Suppressor macrophage treated with lipopolysaccharide for 4 hours (primary cell): ENCODE data around the gene MEGF8.

Source experiments
- DNase-seq: peaks from one replicate; pipeline ENCODE4 v3.0.0-alpha.2; 2020

Gene MEGF8

GRCh38 chr19:42357290-42357689, 31.9 kb downstream of the MEGF8 start:
- DNase-seq, result no peak

GRCh38 chr19:42360787-42361544, 35.5 kb downstream of the MEGF8 start:
- no peak for DNase-seq

- no peak for DNase-seq
These were observed 36.1 kb downstream of the MEGF8 start for GRCh38 chr19:42361545-42361910.

GRCh38 chr19:42362342-42362741, 36.9 kb downstream of the MEGF8 start:
- DNase-seq, result no peak

DNA sequence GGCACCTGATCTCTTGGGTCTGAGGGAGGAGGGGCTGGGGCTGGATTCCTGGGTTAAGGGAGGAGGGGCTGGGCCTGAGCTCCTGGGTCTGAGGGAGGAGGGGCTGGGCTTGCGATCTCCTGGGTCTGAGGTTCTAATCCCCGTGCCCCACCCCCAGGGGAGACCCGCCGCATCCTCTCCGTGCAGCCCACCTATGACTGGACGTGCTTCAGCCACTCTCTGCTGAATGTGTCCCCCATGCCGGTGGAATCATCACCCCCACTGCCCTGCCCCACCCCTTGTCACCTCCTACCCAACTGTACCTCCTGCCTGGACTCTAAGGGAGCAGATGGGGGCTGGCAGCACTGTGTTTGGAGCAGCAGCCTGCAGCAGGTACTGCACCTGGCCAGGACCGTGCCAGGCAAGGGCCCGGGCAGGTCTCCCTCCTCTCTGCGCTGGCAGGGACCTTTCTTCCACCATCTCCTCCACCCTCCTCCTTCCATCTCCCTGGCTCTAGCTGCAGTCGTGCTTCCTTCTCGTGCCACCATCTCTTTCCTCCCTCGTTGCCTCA, 37.5 kb downstream of the MEGF8 start:
- no peak for DNase-seq

- peak; percentile 48 for DNase-seq
These were observed 38.3 kb downstream of the MEGF8 start for GRCh38 chr19:42363614-42364346.

DNA sequence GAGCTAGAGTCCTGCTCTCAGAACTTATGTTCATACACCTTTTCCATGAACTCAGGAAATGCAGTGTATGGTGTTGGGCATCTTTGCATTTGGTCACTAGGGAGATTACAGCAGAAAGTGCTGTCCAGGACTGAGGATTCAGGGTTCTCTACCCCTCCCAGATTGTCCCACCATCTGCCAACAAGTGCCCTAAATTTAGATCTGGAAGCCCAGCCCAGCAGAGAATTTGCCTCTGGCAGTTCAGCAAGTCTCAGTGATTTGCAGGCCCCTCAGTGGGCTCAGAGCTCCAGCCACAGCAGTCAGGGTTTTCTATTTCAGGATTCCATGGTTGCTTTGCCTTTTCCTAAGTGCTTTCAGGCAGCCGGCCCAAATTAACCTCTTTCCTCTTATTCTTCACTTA, 41.2 kb downstream of the MEGF8 start:
- no peak for DNase-seq

- no peak for DNase-seq
These were observed 42.5 kb downstream of the MEGF8 start for GRCh38 chr19:42367929-42368328.

- no peak for DNase-seq
These were observed 42.9 kb downstream of the MEGF8 start for GRCh38 chr19:42368360-42368759.

GRCh38 chr19:42368765-42369164, 43.3 kb downstream of the MEGF8 start:
- no peak for DNase-seq

- no peak for DNase-seq
These were observed 44.1 kb downstream of the MEGF8 start for GRCh38 chr19:42369433-42370067.

DNA sequence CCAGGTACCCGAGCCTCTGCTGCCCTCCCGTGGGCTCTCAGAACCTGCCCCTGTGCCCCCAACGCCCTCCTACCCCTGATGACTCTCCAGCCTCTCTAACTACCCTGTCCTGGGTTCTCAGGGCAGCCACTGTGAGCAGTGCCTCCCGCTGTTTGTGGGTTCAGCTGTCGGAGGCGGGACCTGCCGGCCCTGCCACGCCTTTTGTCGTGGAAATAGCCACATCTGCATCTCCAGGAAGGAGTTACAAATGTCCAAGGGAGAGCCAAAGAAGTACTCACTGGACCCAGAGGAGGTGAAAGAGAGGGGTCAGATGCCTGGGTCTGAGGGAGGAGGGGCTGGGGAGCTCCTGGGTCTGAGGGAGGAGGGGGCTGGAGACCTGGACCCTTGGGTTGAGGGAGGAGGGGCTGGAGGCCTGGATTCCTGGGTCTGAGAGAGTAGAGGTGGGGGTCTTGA, 44.7 kb downstream of the MEGF8 start:
- DNase-seq, result no peak

DNA sequence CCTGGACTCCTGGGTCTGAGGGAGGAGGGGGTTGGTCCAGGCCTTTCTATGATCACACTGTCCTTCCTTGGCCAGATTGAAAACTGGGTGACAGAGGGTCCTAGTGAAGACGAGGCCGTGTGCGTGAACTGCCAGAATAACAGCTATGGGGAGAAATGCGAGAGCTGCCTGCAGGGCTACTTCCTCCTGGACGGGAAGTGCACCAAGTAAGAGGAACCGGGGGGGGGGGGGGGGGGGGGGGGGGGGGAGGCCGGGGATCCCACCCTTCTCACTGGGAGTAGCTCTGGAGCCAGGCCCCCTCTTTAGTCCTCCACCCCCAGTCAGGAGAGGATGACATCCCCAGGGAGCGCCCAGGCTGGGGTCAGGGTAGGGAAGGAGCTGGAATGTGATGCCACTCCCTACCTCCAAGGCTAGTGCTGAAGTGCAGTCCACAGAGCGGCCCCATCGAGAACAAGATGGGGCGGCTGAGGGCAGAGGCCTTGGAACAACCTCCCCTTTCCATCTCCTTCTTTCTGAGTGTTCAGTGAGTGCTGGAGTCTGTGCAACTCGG, 45.3 kb downstream of the MEGF8 start:
- DNase-seq, result no peak

DNA sequence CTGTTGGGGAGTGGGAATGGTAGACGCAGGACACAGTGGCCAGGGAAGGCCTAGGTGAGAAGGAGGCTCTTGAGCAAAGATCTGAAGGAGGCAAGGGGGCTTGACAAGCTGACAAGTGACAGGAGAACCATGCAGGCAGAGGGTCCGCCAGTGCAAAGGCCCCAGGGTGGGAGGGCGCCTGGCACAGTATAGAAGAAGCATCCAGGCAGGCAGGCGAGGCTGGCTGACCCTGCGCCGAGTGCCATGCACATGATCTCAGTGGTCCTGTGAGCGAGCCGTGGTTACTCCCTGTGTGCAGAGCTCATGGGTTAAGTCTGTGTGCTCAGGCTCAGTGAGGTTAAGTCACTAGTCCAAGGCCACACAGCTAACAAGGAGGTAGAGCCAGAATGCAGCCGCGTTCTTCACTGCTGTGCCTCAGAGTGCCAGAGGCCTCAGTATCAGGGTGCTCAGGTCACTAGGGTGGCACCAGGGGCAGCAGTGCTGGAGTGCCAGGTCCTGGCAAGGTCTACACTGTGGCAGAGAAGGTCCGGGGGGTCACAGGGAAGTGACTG, 49.5 kb downstream of the MEGF8 start:
- DNase-seq, result no peak

DNA sequence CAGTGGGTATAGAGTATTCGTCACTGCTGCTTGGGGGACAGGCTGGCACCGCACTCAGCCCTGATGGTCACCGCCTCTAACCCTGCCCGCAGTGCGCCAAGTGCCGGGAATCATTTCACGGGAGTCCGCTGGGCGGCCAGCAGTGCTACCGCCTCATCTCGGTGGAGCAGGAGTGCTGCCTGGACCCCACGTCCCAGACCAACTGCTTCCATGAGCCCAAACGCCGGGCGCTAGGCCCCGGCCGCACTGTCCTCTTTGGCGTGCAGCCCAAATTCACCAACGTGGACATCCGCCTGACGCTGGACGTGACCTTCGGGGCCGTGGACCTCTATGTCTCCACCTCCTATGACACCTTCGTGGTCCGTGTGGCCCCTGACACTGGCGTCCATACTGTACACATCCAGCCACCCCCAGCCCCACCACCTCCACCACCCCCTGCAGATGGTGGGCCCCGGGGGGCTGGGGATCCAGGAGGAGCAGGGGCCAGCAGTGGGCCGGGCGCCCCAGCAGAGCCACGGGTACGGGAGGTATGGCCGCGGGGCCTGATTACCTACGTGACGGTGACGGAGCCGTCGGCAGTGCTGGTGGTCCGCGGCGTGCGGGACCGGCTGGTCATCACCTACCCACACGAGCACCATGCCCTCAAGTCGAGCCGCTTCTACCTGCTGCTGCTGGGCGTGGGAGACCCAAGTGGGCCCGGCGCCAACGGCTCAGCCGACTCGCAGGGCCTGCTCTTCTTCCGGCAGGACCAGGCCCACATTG, 50.2 kb downstream of the MEGF8 start:
- no peak for DNase-seq

DNA sequence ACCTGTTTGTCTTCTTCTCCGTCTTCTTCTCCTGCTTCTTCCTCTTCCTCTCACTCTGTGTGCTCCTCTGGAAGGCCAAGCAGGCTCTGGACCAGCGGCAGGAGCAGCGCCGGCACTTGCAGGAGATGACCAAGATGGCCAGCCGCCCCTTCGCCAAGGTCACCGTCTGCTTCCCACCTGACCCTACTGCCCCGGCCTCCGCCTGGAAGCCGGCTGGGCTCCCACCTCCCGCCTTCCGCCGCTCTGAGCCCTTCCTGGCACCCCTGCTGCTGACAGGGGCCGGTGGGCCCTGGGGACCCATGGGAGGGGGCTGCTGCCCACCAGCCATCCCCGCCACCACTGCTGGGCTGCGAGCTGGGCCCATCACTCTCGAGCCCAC, 50.7 kb downstream of the MEGF8 start:
- DNase-seq, result no peak

GRCh38 chr19:42378225-42379215, 53.1 kb downstream of the MEGF8 start:
- no peak for DNase-seq

DNA sequence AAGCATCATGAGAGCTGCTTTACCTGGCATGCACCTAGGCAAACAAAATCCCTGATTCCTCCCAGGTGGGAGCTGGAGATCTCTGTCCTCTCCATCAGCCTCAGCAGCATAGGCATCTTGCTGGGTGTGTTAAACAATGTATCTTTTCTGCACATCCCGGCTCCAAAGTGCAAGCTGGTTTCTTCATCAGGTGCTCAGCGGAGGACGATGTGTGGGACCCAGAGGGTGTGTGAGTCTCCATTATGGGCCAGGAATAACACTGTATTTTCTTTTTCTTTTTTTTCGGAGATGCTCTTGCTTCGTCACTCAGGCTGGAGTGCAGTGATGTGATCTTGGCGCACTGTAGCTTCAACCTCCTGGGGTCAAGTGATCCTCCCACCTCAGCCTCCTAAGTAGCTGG, 54.7 kb downstream of the MEGF8 start:
- DNase-seq, result no peak

DNA sequence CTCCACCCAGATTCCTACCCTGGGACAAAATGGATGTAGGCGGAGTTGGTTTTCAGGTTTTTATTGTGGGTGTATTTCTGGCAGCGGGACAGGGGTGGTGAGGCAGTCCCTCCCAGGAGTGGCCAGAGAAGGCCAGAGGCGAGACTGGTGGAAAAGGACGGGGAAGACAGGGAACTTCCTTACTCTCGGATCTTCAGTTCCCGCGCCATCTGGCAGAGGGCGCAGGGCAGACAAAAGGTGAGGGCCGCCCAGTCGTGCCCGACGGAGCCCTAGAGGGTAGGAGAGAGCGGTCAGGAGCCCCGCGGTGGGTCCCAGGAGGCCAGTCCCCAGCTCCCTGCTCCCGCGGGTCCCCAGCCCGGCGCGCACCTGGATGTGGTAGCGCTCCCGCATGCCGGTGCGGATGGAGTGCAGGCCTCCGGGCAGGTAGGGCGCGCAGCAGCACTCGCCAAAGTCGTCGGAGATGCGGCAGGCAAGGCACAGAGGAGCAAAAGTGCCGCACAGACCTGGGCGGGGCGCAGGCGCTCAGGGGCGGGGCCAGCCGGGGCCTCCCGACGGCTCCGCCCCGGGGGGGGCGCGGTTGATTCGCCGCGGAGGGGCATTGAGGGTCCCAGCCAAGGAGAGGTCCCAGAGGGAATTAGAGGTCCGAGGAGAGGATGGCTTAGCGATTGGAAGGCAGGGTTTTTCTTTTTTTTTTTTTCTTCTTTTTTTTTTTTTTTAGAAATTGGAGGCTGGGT, 61.7 kb downstream of the MEGF8 start:
- peak; percentile 71 for DNase-seq

DNA sequence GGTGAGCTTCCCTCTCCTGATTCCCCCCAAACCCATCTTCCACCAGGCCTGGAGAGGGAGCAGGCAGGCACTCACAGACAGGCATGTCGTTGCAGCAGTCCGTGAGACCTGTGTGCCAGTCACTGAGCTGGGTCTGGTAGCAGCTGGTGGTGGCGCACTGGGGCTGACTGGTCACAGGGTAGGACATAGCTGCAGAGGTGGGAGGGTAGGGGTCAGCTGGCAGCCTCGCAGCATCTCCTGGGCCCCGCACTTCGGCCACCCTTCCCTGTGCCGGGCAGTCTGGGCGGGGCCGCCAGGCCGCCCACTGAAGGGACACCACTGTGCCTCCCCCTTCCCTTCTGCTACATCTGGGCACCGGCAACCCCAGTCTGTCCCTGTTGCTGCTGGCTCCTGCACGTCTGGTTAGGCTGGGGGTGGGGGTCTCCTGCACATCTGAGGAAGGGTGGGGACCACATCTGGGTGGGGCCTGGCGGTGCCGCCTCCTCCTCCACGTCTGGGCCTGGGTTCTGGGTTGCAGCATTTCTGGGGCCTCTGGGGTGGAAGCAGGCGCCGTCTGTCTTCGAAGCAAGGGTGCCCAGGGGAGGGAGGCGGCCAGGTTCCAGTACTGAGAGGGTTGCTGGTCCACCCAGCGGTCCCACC, 63.5 kb downstream of the MEGF8 start:
- no peak for DNase-seq
